ENCODE data around the gene TMEM176A.

Gene TMEM176A

GRCh38 chr7:150820148-150820547 is 19.6 kb downstream of the TMEM176A start:
- DNase-seq (ENCODE audit: low read depth): no peak

- no peak for DNase-seq (ENCODE audit: low read depth)
These were observed 20.1 kb downstream of the TMEM176A start for GRCh38 chr7:150820578-150821198.

GRCh38 chr7:150823043-150823442 is 22.5 kb downstream of the TMEM176A start:
- DNase-seq (ENCODE audit: low read depth): no peak

- DNase-seq (ENCODE audit: low read depth): no peak
These were observed 23.0 kb downstream of the TMEM176A start for GRCh38 chr7:150823484-150824126.

- DNase-seq (ENCODE audit: low read depth): no peak
These were observed 24.0 kb downstream of the TMEM176A start for GRCh38 chr7:150824379-150825177.

GRCh38 chr7:150826061-150826849 is 25.7 kb downstream of the TMEM176A start:
- no peak for DNase-seq (ENCODE audit: low read depth)

- DNase-seq (ENCODE audit: low read depth): no peak
These were observed 27.8 kb downstream of the TMEM176A start for GRCh38 chr7:150828384-150828783.

- DNase-seq (ENCODE audit: low read depth): no peak
These were observed 28.9 kb downstream of the TMEM176A start for GRCh38 chr7:150829426-150829825.

GRCh38 chr7:150830937-150831336 is 30.4 kb downstream of the TMEM176A start:
- no peak for DNase-seq (ENCODE audit: low read depth)

GRCh38 chr7:150831851-150832250 is 31.3 kb downstream of the TMEM176A start:
- no peak for DNase-seq (ENCODE audit: low read depth)

- DNase-seq (ENCODE audit: low read depth): no peak
These were observed 34.5 kb downstream of the TMEM176A start for GRCh38 chr7:150835019-150835418.

- DNase-seq (ENCODE audit: low read depth): no peak
These were observed 35.2 kb downstream of the TMEM176A start for GRCh38 chr7:150835702-150836280.

- DNase-seq (ENCODE audit: low read depth): no peak
These were observed 38.5 kb downstream of the TMEM176A start for GRCh38 chr7:150838965-150839650.

GRCh38 chr7:150842018-150842417 is 41.4 kb downstream of the TMEM176A start:
- DNase-seq (ENCODE audit: low read depth): no peak

- DNase-seq (ENCODE audit: low read depth): no peak
These were observed 42.1 kb downstream of the TMEM176A start for GRCh38 chr7:150842716-150843115.

GRCh38 chr7:150845421-150845861 is 44.9 kb downstream of the TMEM176A start:
- DNase-seq (ENCODE audit: low read depth): no peak

GRCh38 chr7:150846291-150847115 is 45.9 kb downstream of the TMEM176A start:
- no peak for DNase-seq (ENCODE audit: low read depth)

- DNase-seq (ENCODE audit: low read depth): no peak
These were observed 47.0 kb downstream of the TMEM176A start for GRCh38 chr7:150847536-150847935.

GRCh38 chr7:150848111-150848510 is 47.5 kb downstream of the TMEM176A start:
- DNase-seq (ENCODE audit: low read depth): no peak

GRCh38 chr7:150848561-150849115 is 48.1 kb downstream of the TMEM176A start:
- no peak for DNase-seq (ENCODE audit: low read depth)
